HG03354 (cell line): ENCODE results near the gene LARP6.

ENCODE experiments used
- ATAC-seq: cut with Tn5 transposase; IDR thresholded peaks from one replicate; pipeline ENCODE4 v1.9.1; 2021; ENCODE audit warnings: mild to moderate bottlenecking; ENCODE audit not compliant: unreplicated experiment, poor library complexity, severe bottlenecking

Gene LARP6

GRCh38 chr15:70799667-70800450, 54.1 kb downstream of the LARP6 start:
- no peak for ATAC-seq

- no peak for ATAC-seq
Measured at GRCh38 chr15:70797464-70797863, 56.5 kb downstream of the LARP6 start.

GRCh38 chr15:70796516-70797310, 57.2 kb downstream of the LARP6 start:
- no peak for ATAC-seq

- no peak for ATAC-seq
Measured at GRCh38 chr15:70795311-70795665, 58.7 kb downstream of the LARP6 start.

GRCh38 chr15:70794596-70795310, 59.2 kb downstream of the LARP6 start:
- ATAC-seq = no peak

- no peak for ATAC-seq
Measured at GRCh38 chr15:70793694-70794093, 60.3 kb downstream of the LARP6 start.

GRCh38 chr15:70792171-70792573, 61.8 kb downstream of the LARP6 start:
- ATAC-seq = no peak

GRCh38 chr15:70791259-70791658, 62.7 kb downstream of the LARP6 start:
- ATAC-seq = no peak

- no peak for ATAC-seq
Measured at GRCh38 chr15:70789213-70789612, 64.7 kb downstream of the LARP6 start.

- ATAC-seq = no peak
Measured at GRCh38 chr15:70788114-70789049, 65.6 kb downstream of the LARP6 start.

- ATAC-seq = no peak
Measured at GRCh38 chr15:70786996-70787395, 67.0 kb downstream of the LARP6 start.

GRCh38 chr15:70783610-70784022, 70.3 kb downstream of the LARP6 start:
- no peak for ATAC-seq

- no peak for ATAC-seq
Measured at GRCh38 chr15:70783041-70783440, 70.9 kb downstream of the LARP6 start.

GRCh38 chr15:70781236-70781635, 72.7 kb downstream of the LARP6 start:
- no peak for ATAC-seq
